ENCODE data around the gene ATG2A.

- TF ChIP-seq GTF3C2 (IDR thresholded peaks at IDR 0.05; ENCODE audit: borderline replicate concordance, extremely low read depth, insufficient read length), result no peak
- no peak for TF ChIP-seq RBM25 (IDR thresholded peaks at IDR 0.05; ENCODE audit: low read depth, low read length, severe bottlenecking)
- TF ChIP-seq MAX (CRISPR knock-in tag; IDR thresholded peaks at IDR 0.05), result 0 out of 2 replicates have a peak, but pooled peaks have one; percentile 38
- no peak for TF ChIP-seq TEAD2 (tag; IDR thresholded peaks at IDR 0.05)
- no peak for TF ChIP-seq SIN3A (IDR thresholded peaks at IDR 0.05; ENCODE audit: borderline replicate concordance in 2 of 2, control insufficient read depth in 1 of 2, low read depth in 2 of 2, low read length in 2 of 2)
- TF ChIP-seq TAF15 (IDR thresholded peaks at IDR 0.05; ENCODE audit: low read depth, low read length), result no peak
- no peak for TF ChIP-seq CREB5 (CRISPR knock-in tag; IDR thresholded peaks at IDR 0.05)
- no peak for TF ChIP-seq SP2 (IDR thresholded peaks at IDR 0.05; ENCODE audit: extremely low read depth, low read depth, low read length, poor library complexity, severe bottlenecking)
These were observed 60.4 kb downstream of the ATG2A start for GRCh38 chr11:64856382-64857227.

All from K562 (cell line).